Kidney (tissue), 14 donors: ENCODE measurements around the gene MARK1. TPM values are rescaled to one million over a fixed set of nuclear protein-coding genes. Genes with fewer than 3 reads are reported as not detected.

Experiments used
- DNase-seq, 5 donors: peaks; one replicate each; pipeline ENCODE4 v3.0.0-alpha.2; 2013 to 2020
- FAIRE-seq: peaks from 2 replicates; lab custom pipeline; 2012; peaks lifted over from hg19 to GRCh38; lab: Jason Lieb, UNC
- H3K27ac ChIP-seq, 2 donors: one replicate each; pipeline ENCODE4 v1.7.0; 2013; ENCODE audit warnings: low read depth in 2 of 2, low read length in 2 of 2, inconsistent platforms in 1 of 2
- H3K27me3 ChIP-seq: one replicate; pipeline ENCODE4 v1.7.1; 2013; ENCODE audit warnings: low read length, inconsistent platforms; ENCODE audit not compliant: control insufficient read depth, insufficient read depth
- H3K36me3 ChIP-seq, 3 donors: one replicate each; pipeline versions ENCODE4 v1.7.0 to v1.7.1; 2013; ENCODE audit warnings: low read length in 3 of 3, control low read depth in 1 of 3, inconsistent platforms in 1 of 3; ENCODE audit not compliant: insufficient read depth in 3 of 3, control insufficient read depth in 2 of 3
- H3K4me1 ChIP-seq, 3 donors: one replicate each; pipeline versions ENCODE4 v1.7.0 to v1.7.1; 2013; ENCODE audit warnings: low read length in 3 of 3, inconsistent platforms in 1 of 3, low read depth in 1 of 3; ENCODE audit not compliant: control insufficient read depth in 2 of 3, insufficient read depth in 2 of 3
- H3K4me3 ChIP-seq, 3 donors: one replicate each; pipeline versions ENCODE4 v1.7.0 to v1.8.1; 2013; ENCODE audit warnings: low read length in 3 of 3, control low read depth in 1 of 3, inconsistent platforms in 1 of 3
- H3K9ac ChIP-seq, 3 donors: one replicate each; pipeline versions ENCODE4 v1.7.0 to v1.7.1; 2013; ENCODE audit warnings: low read length in 3 of 3, control low read depth in 1 of 3, inconsistent platforms in 1 of 3
- H3K9me3 ChIP-seq, 3 donors: one replicate each; pipeline versions ENCODE4 v1.7.0 to v1.7.1; 2013; ENCODE audit warnings: low read length in 3 of 3, control low read depth in 1 of 3, inconsistent platforms in 1 of 3; ENCODE audit not compliant: control insufficient read depth in 2 of 3, insufficient read depth in 1 of 3
- CTCF ChIP-seq: IDR thresholded peaks from 3 replicates; pipeline ENCODE4 v1.5.1; 2012; ENCODE audit warnings: mild to moderate bottlenecking, moderate library complexity, borderline replicate concordance; ENCODE audit not compliant: insufficient read depth; ENCODE audit errors: extremely low read depth
- intact Hi-C: fragments of 100-400 bp; cut with DNase I; formaldehyde crosslinking; loops from one replicate; pipeline ENCODE4 v1.11.1; 2022
- polyA plus RNA-seq: library from polyadenylated mRNA; stranded (reverse); fragments of 350-450 nt; fragmentation: Illumina TruSeq; extraction: RNeasy Lipid Tissue Mini Kit (QIAGEN cat#74804); gene quantifications from one replicate; pipeline ENCODE4 v1.2.3, GENCODE V29; 2014; ENCODE audit warnings: low read depth, low replicate concordance; ENCODE audit not compliant: insufficient read depth
- total RNA-seq: library from RNA; stranded (reverse); fragmentation: NEBNext Ultra II Directional; extraction: Animal tissue kit (Norgen Biotek cat#: 25700); gene quantifications from one replicate; pipeline ENCODE4 v1.2.1, GENCODE V29; 2021
- donor health status: control.
- donor health status: control.
- donor health status: control.
- donor health status: control.
- donor health status: control.
- donor health status: DM: yes; HTN: yes; CAD: no.
- donor health status: Normal renal cell carcinoma (clear cell type).

The MARK1 gene
- total and polyA plus RNA-seq, 2 donors from 2014 or later, result 2.6 to 5.3 TPM

DNA sequence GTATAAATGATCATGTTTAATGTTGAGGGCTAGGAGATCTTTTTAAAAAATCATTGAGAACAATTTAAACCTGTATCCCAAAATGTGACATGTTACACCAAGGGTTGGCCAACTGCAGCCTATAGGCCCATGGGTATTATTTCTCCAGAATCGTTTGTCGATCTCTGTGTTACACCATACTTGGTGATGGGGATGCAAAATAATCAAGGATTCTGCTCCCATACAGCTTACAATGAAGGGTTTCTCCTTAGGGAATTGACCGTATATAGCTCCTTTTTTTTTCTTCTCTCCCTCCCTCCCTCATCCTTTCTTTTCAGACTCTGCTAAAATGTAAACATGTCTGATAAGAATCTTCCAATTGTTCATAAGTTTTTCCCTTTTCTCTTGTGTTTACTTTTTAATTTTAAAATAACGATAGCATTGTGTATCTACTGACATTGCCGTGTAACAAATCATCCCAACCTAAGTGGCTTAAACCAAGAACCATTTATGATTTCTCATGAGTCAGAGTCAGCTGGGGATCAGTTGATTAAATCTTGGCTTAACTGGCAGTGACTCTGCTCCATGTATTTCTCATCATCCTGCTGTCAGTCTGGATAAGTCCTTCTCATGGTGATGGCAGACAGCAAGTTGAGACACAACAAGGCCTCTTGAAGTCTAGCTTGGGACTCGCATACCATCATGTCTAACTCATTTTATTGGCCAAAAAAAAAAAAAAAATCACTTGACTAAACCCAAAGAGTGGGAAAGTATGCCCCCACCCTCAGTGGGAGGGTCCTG lies 48.0 kb downstream of the MARK1 start:
- intact Hi-C loops, result no loop called here
- DNase-seq (no peak), FAIRE-seq (no peak)
- H3K36me3 ChIP-seq, result no peaks in the 10 kb centered on the region
- no peak overlapping the region for H3K9ac ChIP-seq
- no peaks in the 10 kb centered on the region for H3K4me1 ChIP-seq
- H3K27me3 ChIP-seq, result no peaks in the 10 kb centered on the region
- peaks cover 0 to 6% (median 0%) of the 10 kb centered on the region in 3 donors for H3K9me3 ChIP-seq
- no peak overlapping the region for H3K4me3 ChIP-seq
- TF ChIP-seq CTCF, result no peak
- H3K27ac ChIP-seq, result no peak overlapping the region

DNA sequence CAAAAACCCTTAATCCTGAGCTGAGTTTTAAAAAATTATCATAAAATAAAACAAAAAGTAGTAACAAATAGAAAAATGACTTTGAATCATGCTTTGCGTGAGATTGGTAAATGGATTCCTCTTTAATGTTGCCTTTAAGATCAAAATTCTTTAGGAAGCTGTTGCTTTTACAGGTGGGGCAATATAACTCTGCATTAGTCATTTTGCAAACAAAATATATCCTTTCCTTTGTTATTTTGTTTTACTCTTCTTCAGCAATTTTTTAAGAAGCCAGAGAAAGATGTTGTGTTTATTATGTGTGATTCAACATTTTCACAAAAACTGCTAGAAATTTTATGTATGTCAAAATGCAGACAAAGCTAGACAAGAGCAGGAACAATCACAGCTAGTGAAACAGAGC lies 50.0 kb downstream of the MARK1 start:
- no peak overlapping the region for H3K27ac ChIP-seq
- intact Hi-C loops, result no loop called here
- peaks cover 0 to 6% (median 0%) of the 10 kb centered on the region in 3 donors for H3K9me3 ChIP-seq
- H3K36me3 ChIP-seq, result no peaks in the 10 kb centered on the region
- H3K27me3 ChIP-seq, result no peaks in the 10 kb centered on the region
- H3K9ac ChIP-seq, result no peak overlapping the region
- H3K4me1 ChIP-seq, result no peaks in the 10 kb centered on the region
- FAIRE-seq, result no peak
- DNase-seq, result no peak
- TF ChIP-seq CTCF, result no peak
- no peak overlapping the region for H3K4me3 ChIP-seq

GRCh38 chr1:220579317-220579716 lies 51.4 kb downstream of the MARK1 start:
- no peak overlapping the region for H3K9ac ChIP-seq
- H3K4me1 ChIP-seq, result no peaks in the 10 kb centered on the region
- no peaks in the 10 kb centered on the region for H3K36me3 ChIP-seq
- peaks cover 0 to 1% (median 0%) of the 10 kb centered on the region in 3 donors for H3K9me3 ChIP-seq
- no peak for DNase-seq
- H3K4me3 ChIP-seq, result no peak overlapping the region
- FAIRE-seq, result no peak
- intact Hi-C loops, result no loop called here
- no peak overlapping the region for H3K27ac ChIP-seq
- TF ChIP-seq CTCF, result no peak
- no peaks in the 10 kb centered on the region for H3K27me3 ChIP-seq

DNA sequence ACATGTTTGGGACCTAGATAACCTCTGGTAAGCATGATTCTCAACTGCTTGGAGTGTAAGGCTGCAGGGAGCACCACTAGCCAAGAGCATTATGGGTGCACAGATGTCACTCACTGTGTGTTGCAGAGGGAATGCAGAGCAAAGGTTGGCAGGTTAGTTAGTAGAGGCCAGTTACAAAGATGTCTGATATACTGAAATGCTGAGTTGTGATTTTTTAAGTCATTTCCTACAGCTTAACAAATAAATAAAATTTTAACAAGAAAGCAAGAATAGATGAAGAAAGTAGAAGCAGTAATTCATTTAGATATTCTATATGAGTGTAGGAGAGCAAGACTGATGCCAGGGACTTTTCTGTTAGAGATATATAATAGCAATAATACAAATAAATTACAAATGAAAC lies 64.8 kb downstream of the MARK1 start:
- no peak for DNase-seq
- no peak overlapping the region for H3K9ac ChIP-seq

More for the DNA sequence above, 64.8 kb downstream of the MARK1 start:
- H3K27ac ChIP-seq, result no peak overlapping the region
- no peaks in the 10 kb centered on the region for H3K4me1 ChIP-seq
- no peaks in the 10 kb centered on the region for H3K27me3 ChIP-seq
- peaks cover 0 to 1% (median 0%) of the 10 kb centered on the region in 3 donors for H3K9me3 ChIP-seq
- intact Hi-C loops, result no loop called here
- no peak overlapping the region for H3K4me3 ChIP-seq
- no peak for TF ChIP-seq CTCF
- no peak for FAIRE-seq
- H3K36me3 ChIP-seq, result no peaks in the 10 kb centered on the region
